Activated CD8-positive, alpha-beta memory T cell treated with anti-CD3 and anti-CD28 coated beads, Interleukin-2, amount 10 ng/mL, durations not matched to agents 7 days and 5 days (primary cell): ENCODE results near the gene PPP3CA. TPM values are rescaled to one million over a fixed set of nuclear protein-coding genes. Genes with fewer than 3 reads are reported as not detected.

Source experiments
- ATAC-seq: fragments of 150-1000 bp; cut with Tn5 transposase; one replicate; pipeline ENCODE4 v1.10.0; 2021; ENCODE audit warnings: moderate library complexity
- CTCF ChIA-PET: fragments of 350-600 bp; sonication (Branson Sonifier 250); formaldehyde crosslinking; loops from one replicate; lab custom pipeline; 2021; ENCODE audit warnings: antibody characterized with exemption; lab: Charles Lee
- DNase-seq: peaks from one replicate; pipeline ENCODE4 v3.0.0-alpha.2; 2020
- H3K27ac Mint-ChIP-seq: one replicate; pipeline ENCODE4 v1.8.0; 2021; ENCODE audit warnings: mild to moderate bottlenecking, mixed read lengths
- H3K27me3 Mint-ChIP-seq: one replicate; pipeline ENCODE4 v1.8.0; 2021; ENCODE audit warnings: mixed read lengths
- H3K36me3 Mint-ChIP-seq: one replicate; pipeline ENCODE4 v1.8.0; 2021; ENCODE audit warnings: mild to moderate bottlenecking, mixed read lengths
- H3K4me1 Mint-ChIP-seq: one replicate; pipeline ENCODE4 v1.8.0; 2021; ENCODE audit warnings: mixed read lengths
- H3K4me3 Mint-ChIP-seq: one replicate; pipeline ENCODE4 v1.8.0; 2021; ENCODE audit warnings: mild to moderate bottlenecking, moderate library complexity, mixed read lengths
- H3K9me3 Mint-ChIP-seq: one replicate; pipeline ENCODE4 v1.8.0; 2022; ENCODE audit warnings: low read depth, mixed read lengths
- total RNA-seq, 2 experiments: library from RNA; stranded (reverse); gene quantifications; one replicate each; pipeline ENCODE4 v1.2.3, GENCODE V29; 2021

PPP3CA gene
- total RNA-seq, 2 experiments from 2014 or later, result 30.4 to 50.9 TPM

DNA sequence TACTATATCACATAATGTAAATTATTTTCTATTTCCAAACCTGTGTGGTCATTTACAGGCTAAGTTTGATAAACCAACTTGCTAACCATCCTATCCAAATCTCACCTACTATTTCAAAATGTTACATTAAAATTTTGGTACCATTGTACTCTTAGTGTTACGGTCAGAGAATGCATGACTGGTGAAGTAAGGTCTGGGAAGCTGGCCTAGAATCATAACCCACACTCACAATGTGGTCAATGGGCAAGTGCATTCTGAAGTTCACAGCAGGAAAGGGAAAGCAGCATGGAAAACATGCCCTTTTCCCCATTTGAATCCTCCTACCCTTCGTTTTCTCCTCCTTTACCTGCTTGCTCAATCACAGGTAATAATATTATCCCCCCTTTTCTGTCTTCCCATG, 54.4 kb downstream of the PPP3CA start:
- no peaks in the 10 kb centered on the region for H3K27me3 Mint-ChIP-seq
- no peak overlapping the region for H3K4me3 Mint-ChIP-seq
- peaks cover 6% of the 10 kb centered on the region for H3K4me1 Mint-ChIP-seq
- ATAC-seq (no peak), DNase-seq (no peak)
- H3K36me3 Mint-ChIP-seq, result no peaks in the 10 kb centered on the region
- H3K27ac Mint-ChIP-seq, result no peak overlapping the region
- H3K9me3 Mint-ChIP-seq, result no peaks in the 10 kb centered on the region
- CTCF ChIA-PET, result no interaction called here

DNA sequence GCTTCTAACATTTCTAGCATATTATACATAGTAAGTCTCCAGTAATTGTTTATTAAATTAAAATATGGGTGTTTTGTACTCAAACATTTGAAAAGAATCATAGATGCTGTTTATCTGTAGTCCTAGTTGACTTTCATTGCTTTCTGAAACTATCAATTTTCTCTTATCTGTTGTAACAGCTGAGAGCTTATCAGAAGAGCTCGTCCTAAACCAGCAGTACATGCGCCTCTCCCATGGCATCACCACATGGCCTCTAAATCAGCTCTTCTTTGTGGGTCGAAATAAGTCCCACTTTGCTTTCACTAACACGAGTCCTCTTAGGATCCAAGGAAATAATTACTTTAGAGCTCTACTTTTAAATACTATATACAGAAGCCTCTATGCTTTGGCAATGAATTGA, 55.1 kb downstream of the PPP3CA start:
- no peaks in the 10 kb centered on the region for H3K9me3 Mint-ChIP-seq
- CTCF ChIA-PET, result no interaction called here
- no peak for ATAC-seq
- peaks cover 2% of the 10 kb centered on the region for H3K36me3 Mint-ChIP-seq
- H3K27me3 Mint-ChIP-seq, result no peaks in the 10 kb centered on the region
- DNase-seq, result no peak
- H3K4me3 Mint-ChIP-seq, result no peak overlapping the region
- peaks cover 8% of the 10 kb centered on the region for H3K4me1 Mint-ChIP-seq
- H3K27ac Mint-ChIP-seq, result no peak overlapping the region

DNA sequence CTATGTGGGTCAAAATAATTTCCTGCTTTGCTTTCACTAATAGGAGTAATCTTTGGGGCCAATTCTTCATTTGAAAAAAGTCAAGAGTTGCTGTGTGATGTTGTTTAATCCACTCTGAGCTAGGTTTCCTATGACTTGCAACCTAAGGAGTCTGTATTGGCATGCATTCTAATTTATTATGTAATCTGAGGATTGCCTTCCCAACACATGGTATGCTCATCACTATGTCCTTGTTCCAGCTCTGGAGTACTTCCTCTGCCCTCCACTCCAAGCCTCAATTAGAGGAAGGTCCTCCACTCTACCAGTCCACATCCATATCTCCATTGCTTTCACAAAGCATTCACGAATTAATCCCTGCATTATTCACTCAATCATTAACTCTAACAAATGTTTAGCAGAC, 56.1 kb downstream of the PPP3CA start:
- no peaks in the 10 kb centered on the region for H3K9me3 Mint-ChIP-seq
- H3K27ac Mint-ChIP-seq, result no peak overlapping the region
- peaks cover 8% of the 10 kb centered on the region for H3K4me1 Mint-ChIP-seq
- H3K4me3 Mint-ChIP-seq, result no peak overlapping the region
- CTCF ChIA-PET, result no interaction called here
- H3K36me3 Mint-ChIP-seq, result peaks cover 2% of the 10 kb centered on the region
- DNase-seq, result no peak
- H3K27me3 Mint-ChIP-seq, result no peaks in the 10 kb centered on the region
- ATAC-seq, result no peak

DNA sequence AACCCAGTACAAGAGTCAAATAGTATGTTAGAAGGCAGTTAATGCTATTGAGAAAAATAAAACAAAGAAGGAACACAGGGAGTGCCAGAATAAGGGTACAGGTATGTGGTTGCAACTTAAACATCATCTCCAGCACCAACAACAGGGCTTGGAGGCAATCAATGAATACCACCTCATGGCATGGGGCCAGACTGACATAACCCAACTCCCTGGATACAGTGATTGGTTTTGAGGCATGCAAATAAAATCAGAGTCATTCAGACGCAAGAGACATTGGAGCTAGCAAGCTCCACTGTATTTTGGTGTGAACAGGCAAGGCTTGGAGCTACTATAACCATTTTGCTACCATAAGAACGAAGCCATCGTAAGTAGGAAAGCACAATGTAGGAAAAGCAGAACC, 56.7 kb downstream of the PPP3CA start:
- DNase-seq (no peak), ATAC-seq (no peak)
- Mint-ChIP-seq H3K4me1 (peaks cover 10% of the 10 kb centered on the region), H3K27ac (no peak overlapping the region), H3K36me3 (peaks cover 2% of the 10 kb centered on the region), H3K9me3 (no peaks in the 10 kb centered on the region), H3K27me3 (no peaks in the 10 kb centered on the region), H3K4me3 (no peak overlapping the region)
- CTCF ChIA-PET, result no interaction called here

DNA sequence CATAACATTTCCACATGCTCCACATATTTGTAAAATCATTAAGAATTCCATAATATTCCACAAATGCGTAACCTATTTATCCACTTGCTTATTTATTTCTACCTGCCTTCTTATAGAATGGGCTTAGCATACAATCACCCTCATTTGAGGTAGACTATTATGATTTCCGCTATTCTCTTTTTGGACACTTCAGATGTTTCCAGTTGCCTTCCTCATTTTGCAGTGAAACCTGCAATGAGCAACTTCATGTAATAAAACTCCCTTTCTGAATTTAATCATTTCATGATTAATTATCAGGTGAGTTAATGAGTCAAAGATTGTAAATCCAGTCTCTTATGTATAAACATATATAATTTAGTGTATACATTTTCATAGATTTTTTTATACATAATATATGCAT, 58.0 kb downstream of the PPP3CA start:
- H3K27ac Mint-ChIP-seq, result no peak overlapping the region
- H3K4me1 Mint-ChIP-seq, result peaks cover 12% of the 10 kb centered on the region
- H3K9me3 Mint-ChIP-seq, result no peaks in the 10 kb centered on the region
- H3K4me3 Mint-ChIP-seq, result no peak overlapping the region
- CTCF ChIA-PET, result no interaction called here
- peaks cover 2% of the 10 kb centered on the region for H3K36me3 Mint-ChIP-seq
- no peak for ATAC-seq
- DNase-seq, result no peak
- no peaks in the 10 kb centered on the region for H3K27me3 Mint-ChIP-seq

DNA sequence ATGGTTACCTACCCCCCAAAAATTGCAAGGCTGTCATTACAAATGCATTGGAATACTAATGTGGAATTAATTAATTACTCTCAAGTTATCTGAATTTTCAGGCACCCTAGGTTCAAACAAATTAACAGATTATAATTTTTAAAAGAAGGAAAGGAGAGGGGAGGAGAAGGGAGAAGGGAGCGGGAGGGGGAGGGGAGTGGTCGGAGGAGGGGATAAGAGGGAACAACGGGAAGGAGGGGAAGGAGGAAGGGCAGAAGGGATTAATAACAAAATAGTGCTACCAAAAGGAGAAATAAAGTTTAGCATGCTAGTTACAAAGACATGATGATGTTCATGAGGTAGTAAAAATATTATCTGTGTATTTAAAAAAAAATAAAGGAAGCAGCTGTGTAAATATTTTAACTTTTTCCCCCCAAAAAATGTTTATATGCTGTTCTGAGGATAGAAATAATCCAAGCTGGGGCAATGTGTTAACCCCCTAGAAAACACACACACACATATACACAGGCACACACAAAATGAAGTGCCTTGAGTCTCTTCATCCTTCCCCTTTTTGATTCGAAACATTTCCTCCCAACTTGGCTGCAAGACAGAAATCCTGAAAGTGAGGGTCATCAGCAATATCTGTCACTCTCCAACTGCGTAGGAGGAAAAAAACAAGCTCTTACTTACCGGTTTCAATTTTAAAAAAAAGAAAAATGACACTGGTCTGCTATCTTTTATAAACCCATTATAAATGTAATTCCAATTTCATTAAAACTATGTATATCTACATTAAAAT, 58.8 kb downstream of the PPP3CA start:
- Mint-ChIP-seq H3K4me1 (peaks cover 13% of the 10 kb centered on the region), H3K9me3 (peaks cover 1% of the 10 kb centered on the region), H3K27me3 (no peaks in the 10 kb centered on the region), H3K27ac (no peak overlapping the region), H3K36me3 (peaks cover 3% of the 10 kb centered on the region), H3K4me3 (no peak overlapping the region)
- ATAC-seq (no peak), DNase-seq (no peak)
- CTCF ChIA-PET, result no interaction called here

DNA sequence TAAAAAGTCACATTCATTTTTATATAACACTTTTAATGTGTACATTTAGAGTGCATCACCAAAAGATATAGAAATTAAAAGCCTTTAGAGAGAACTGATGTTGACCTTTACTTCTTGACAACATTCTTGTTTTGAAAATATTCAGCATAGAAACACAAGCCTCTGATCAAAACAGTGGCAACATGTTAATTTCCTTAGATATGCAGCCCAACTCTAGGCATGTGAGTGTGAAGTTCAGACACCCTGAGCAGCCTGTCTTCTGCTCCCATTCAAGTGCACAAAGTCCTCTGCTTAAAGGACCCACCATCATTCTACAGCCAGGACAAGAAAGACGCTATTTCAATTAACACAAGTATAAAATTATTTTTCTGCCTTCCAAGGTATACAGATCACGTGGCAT, 60.0 kb downstream of the PPP3CA start:
- no peak for DNase-seq
- CTCF ChIA-PET, result interaction anchor here (1.1 kb wide), 1 partner anchor 654 kb away, joined by 3 read pairs; no protein-coding TSS in a partner anchor

DNA sequence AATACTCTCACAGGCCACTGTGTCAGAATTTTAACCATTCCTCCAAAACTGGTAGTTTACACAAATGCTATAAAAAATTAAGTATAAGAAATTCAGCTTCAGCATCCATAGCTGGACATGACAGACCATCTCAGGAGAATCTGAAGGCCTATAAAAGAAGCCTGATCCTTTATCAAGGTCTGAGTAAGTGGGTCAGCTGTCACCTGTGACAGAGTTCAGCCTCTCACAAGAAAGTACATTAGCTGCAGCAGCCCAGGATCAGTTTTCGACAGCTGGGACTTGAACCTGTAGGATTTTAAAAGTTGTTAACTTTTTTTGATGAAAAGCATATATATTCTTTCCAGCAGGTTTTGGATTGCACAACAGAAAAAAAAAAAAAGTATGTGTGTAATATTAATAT, 60.7 kb downstream of the PPP3CA start:
- H3K4me3 Mint-ChIP-seq, result no peak overlapping the region

More for the DNA sequence above, 60.0 kb downstream of the PPP3CA start:
- Mint-ChIP-seq H3K36me3 (peaks cover 6% of the 10 kb centered on the region), H3K27me3 (no peaks in the 10 kb centered on the region), H3K4me1 (peaks cover 24% of the 10 kb centered on the region), H3K4me3 (no peak overlapping the region), H3K27ac (no peak overlapping the region), H3K9me3 (peaks cover 3% of the 10 kb centered on the region)
- no peak for ATAC-seq

DNA sequence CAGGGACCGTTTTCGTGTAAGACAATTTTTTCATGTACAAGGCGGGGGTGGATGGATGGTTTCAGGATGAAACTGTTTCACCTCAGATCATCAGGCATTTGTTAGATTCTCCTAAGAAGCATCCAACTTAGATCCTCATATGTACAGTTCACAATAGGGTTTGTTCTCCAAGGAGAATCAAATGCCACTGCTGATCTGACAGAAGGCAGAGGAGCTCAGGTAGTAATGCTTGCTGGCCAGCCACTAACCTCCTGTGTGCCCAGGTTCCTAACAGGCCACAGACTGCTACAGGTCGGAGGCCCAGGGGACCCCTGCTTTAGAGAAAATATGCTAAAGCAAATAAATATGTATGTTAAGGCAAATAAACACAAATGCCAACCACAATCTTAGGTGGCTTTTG, 61.3 kb downstream of the PPP3CA start:
- Mint-ChIP-seq H3K9me3 (peaks cover 3% of the 10 kb centered on the region), H3K27ac (no peak overlapping the region), H3K4me1 (peaks cover 29% of the 10 kb centered on the region), H3K4me3 (no peak overlapping the region), H3K36me3 (peaks cover 6% of the 10 kb centered on the region), H3K27me3 (no peaks in the 10 kb centered on the region)
- DNase-seq, result no peak
- ATAC-seq, result no peak
- CTCF ChIA-PET, result no interaction called here

More for the DNA sequence above, 60.7 kb downstream of the PPP3CA start:
- CTCF ChIA-PET, result interaction anchor here (1.1 kb wide), 1 partner anchor 654 kb away, joined by 3 read pairs; no protein-coding TSS in a partner anchor
- Mint-ChIP-seq H3K9me3 (peaks cover 3% of the 10 kb centered on the region), H3K27me3 (no peaks in the 10 kb centered on the region), H3K4me1 (peaks cover 29% of the 10 kb centered on the region), H3K36me3 (peaks cover 6% of the 10 kb centered on the region), H3K27ac (no peak overlapping the region)
- ATAC-seq, result no peak
- DNase-seq, result no peak

DNA sequence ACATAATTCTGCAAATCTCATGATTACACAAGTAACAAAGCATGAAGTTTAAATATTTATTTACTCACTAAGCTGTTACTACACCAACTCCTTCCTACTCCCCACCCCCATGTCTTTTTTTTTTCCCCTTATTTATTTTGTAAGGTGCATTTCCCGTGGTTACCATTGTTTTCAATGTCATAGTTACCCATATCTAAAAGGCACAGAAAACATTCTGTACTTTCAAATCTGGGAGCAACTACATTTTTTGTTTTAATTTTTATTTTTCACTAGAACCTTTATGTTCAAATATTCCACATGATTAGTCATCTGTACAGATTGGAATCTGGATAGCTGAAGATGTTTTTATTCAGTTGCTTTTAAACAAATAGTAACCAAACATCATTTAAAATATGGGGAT, 62.8 kb downstream of the PPP3CA start:
- Mint-ChIP-seq H3K9me3 (peaks cover 3% of the 10 kb centered on the region), H3K27me3 (no peaks in the 10 kb centered on the region), H3K4me3 (no peak overlapping the region), H3K36me3 (peaks cover 9% of the 10 kb centered on the region), H3K4me1 (peaks cover 39% of the 10 kb centered on the region), H3K27ac (no peak overlapping the region)
- CTCF ChIA-PET, result no interaction called here
- ATAC-seq, result no peak
- DNase-seq, result no peak

DNA sequence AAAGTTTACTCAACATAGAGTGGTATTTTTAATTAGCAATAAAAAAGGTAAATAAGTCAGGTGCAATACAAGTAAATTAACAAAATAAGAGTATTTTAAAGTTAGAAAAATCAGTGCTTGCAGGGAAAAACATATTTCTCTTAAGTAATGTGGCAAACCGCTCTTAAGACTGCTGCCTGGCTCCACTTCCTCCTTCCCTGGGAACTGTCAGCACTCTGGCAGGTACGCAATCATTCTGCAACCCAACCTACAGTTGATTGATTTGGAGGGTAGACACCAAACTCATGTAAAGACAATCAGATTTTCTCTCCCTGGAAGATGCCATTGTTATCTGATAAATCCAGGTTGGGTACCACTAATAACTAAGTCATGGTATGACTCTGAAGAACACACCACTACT, 63.9 kb downstream of the PPP3CA start:
- no peak overlapping the region for H3K27ac Mint-ChIP-seq
- H3K9me3 Mint-ChIP-seq, result peaks cover 3% of the 10 kb centered on the region
- H3K4me1 Mint-ChIP-seq, result peaks cover 40% of the 10 kb centered on the region
- CTCF ChIA-PET, result no interaction called here
- no peak for ATAC-seq
- peaks cover 9% of the 10 kb centered on the region for H3K36me3 Mint-ChIP-seq
- no peak for DNase-seq
- H3K4me3 Mint-ChIP-seq, result no peak overlapping the region
- no peaks in the 10 kb centered on the region for H3K27me3 Mint-ChIP-seq

DNA sequence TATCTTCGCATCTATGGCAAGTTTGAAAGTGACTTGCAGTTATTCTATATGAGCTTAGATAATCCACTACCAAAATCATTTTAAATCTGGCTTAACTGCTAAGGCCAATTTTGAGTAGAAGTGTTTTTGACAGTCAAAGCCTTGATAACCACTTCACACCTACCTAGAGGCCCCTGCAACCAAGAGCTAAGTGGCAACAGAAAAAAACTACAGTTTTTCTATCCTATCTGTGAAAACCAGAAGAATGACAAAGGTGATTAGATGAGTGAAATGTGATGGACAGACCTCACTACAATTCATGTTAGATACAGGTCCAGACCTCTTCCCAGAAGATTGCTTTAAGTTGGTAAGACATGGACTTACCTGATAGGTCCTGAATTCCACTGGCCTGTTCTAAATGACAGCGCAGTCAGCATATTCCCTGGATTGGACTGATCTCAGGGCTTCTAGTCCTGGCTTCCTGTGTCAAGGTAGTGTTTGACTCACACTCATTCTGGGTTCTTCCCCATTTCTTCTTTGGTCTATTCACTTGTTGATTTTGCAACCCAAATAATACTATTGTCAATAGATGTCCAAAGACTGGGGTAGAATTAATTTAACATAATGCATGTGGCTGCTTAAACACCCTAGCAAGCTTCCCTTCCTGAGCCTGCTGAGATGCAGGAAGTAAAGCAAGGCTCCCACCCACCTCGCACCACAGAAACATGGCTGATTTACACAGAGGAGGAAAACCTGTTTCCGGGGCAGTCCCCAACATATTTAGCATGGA, 65.1 kb downstream of the PPP3CA start:
- CTCF ChIA-PET, result no interaction called here
- peak; percentile 48 for DNase-seq
- no peak overlapping the region for H3K27ac Mint-ChIP-seq
- peaks cover 3% of the 10 kb centered on the region for H3K9me3 Mint-ChIP-seq
- H3K36me3 Mint-ChIP-seq, result peaks cover 7% of the 10 kb centered on the region
- H3K4me3 Mint-ChIP-seq, result no peak overlapping the region
- H3K27me3 Mint-ChIP-seq, result no peaks in the 10 kb centered on the region
- peaks cover 38% of the 10 kb centered on the region for H3K4me1 Mint-ChIP-seq
- ATAC-seq, result peak; percentile 53

DNA sequence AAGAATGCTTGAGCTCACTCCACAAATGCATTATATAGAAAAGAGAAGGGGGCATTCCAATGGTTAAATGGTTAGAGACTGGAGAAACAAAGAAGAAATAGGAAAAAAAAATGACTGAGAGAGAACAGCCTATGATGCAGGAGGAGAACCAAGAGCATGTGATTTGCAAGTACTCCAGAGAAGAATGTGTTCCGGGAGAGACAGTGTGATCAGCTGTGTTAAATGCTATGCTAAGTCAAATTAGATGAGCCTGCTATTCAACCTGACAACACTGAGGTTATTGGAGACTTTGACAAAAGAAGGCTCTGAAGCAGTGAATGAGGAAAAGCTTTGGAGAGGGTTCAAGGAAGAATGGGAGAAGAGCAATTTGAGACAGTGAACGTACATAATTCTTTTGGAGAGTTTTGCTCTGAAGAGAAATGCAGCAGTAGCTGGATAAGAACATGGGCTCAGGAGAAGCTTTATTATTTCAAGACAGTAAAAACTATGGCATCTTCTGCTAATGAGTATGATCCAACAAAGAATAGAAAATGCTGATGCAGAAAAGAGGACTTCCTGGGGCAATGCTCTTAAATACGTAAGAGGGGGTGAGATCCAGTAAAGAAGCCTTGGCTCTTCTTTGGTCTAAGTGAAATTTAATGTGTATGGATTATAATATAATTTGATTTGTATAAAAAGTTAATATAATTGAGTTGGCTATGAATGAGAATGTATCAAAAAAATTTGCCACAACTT, 66.3 kb downstream of the PPP3CA start:
- H3K27me3 Mint-ChIP-seq, result no peaks in the 10 kb centered on the region
- H3K27ac Mint-ChIP-seq, result no peak overlapping the region
- peaks cover 9% of the 10 kb centered on the region for H3K36me3 Mint-ChIP-seq
- DNase-seq, result no peak
- peaks cover 38% of the 10 kb centered on the region for H3K4me1 Mint-ChIP-seq
- no peak for ATAC-seq
- peaks cover 3% of the 10 kb centered on the region for H3K9me3 Mint-ChIP-seq
- no peak overlapping the region for H3K4me3 Mint-ChIP-seq
- CTCF ChIA-PET, result no interaction called here
